HL-60/S4 treated with retinoic acid at 250 ng/mL for 4 days and 3 days (cell line): ENCODE results near the gene EYA2.

Experiments
- in situ Hi-C: fragments of 300-500 bp; cut with MboI; formaldehyde crosslinking; loops from 2 replicates; pipeline ENCODE4 v1.7.0; 2022; ENCODE audit warnings: low sequenced_read_pairs

EYA2 gene

DNA sequence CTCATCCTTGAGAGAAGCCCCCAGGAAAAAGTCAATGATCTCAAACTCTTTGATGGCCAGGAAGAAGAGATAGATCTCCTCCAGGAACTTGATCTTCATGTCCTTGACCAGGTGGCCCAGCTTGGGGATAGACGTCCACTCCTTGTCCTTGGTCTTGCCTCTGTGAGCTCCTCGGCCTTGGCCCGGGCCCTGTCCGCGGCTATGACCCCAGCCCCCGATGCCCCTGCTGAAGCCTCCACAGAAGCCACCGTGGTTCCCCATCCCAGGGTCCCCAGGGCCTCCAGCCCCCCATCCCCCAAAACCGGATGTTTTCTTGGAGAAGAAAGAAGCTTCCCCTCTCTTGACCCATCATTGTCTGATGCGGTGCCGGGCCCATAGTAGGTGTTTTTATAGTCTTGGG lies 266.8 kb downstream of the EYA2 start:
- in situ Hi-C loops: loop anchor here (25.0 kb wide), 1 partner anchor 399 kb away; no protein-coding TSS in a partner anchor

GRCh38 chr20:47164140-47164539 lies 269.5 kb downstream of the EYA2 start:
- in situ Hi-C loops: loop anchor here (25.0 kb wide), 1 partner anchor 402 kb away; no protein-coding TSS in a partner anchor

GRCh38 chr20:47165376-47165865 lies 270.8 kb downstream of the EYA2 start:
- in situ Hi-C loops: loop anchor here (25.0 kb wide), 1 partner anchor 403 kb away; no protein-coding TSS in a partner anchor

- in situ Hi-C loops: loop anchor here (25.0 kb wide), 1 partner anchor 406 kb away; no protein-coding TSS in a partner anchor
Observed at GRCh38 chr20:47167846-47168245, 273.2 kb downstream of the EYA2 start.

GRCh38 chr20:47172579-47172978 lies 277.9 kb downstream of the EYA2 start:
- in situ Hi-C loops: loop anchor here (25.0 kb wide), 1 partner anchor 410 kb away; no protein-coding TSS in a partner anchor

- in situ Hi-C loops: loop anchor here (25.0 kb wide), 1 partner anchor 411 kb away; no protein-coding TSS in a partner anchor
Observed at GRCh38 chr20:47173596-47174216, 279.1 kb downstream of the EYA2 start.

GRCh38 chr20:47174456-47175243 lies 280.0 kb downstream of the EYA2 start:
- in situ Hi-C loops: loop anchor here (25.0 kb wide), 2 partner anchors 412 to 1438 kb away; no protein-coding TSS in a partner anchor

DNA sequence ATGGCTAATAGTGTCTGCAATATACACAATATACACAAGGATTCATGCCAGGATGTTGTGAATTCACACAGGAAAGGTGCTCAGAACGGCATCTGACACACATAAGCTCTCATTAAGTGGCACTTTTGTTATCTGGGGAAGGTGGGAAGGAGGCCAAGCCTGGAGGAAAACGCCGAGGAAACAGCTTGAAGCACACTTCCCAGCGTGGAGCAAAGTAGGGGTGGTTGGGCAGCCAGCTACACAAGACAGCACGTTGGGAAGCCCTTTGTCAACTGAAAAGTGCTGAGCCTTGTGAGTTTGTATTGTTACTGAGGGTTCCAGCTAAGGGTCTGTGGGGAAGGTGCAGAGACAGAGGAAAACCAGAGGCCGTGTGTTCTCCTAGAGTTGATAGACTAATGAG lies 280.9 kb downstream of the EYA2 start:
- in situ Hi-C loops: loop anchor here (25.0 kb wide), 1 partner anchor 1437 kb away; no protein-coding TSS in a partner anchor

- in situ Hi-C loops: loop anchor here (25.0 kb wide), 1 partner anchor 1436 kb away; no protein-coding TSS in a partner anchor
Observed at GRCh38 chr20:47176217-47176616, 281.6 kb downstream of the EYA2 start.

DNA sequence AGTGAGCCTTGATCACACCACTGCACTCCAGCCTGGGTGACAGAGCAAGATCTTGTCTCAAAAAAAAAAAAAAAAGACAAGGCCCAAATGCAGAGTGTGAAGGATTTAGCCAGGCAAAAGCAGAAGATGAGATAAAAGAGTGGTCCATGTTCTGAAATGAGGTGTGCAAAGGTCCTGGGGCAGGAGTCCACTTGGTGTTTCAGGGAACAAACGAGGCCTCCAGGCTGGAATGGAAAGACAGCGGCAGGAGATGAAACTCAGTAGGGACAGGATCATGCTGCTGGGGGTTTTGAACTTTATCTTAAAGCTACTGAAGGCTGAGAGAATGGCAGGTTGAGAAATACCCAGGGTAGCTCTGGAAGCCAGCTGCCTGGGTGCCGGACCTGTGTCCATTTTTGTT lies 283.6 kb downstream of the EYA2 start:
- in situ Hi-C loops: loop anchor here (25.0 kb wide), 1 partner anchor 1434 kb away; no protein-coding TSS in a partner anchor

DNA sequence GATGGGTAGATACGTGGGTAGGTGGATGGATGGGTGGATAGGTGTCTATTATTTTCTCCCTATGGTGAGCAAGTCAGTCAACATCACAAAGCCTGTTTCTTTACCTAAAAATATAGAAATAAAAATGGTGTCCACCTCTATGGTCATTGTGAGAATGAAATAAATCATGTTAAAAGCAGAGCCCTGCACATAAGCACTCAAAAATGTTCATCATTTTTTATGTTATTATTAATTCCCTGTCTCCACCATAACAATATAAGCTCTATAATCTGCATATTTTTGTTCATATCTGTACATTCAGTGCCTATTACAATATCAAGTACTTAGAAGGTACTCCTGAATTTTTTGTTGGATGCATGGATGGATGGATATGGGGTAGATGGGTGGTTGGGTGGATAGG lies 284.2 kb downstream of the EYA2 start:
- in situ Hi-C loops: loop anchor here (25.0 kb wide), 1 partner anchor 1433 kb away; no protein-coding TSS in a partner anchor

GRCh38 chr20:47179267-47179666 lies 284.6 kb downstream of the EYA2 start:
- in situ Hi-C loops: loop anchor here (25.0 kb wide), 1 partner anchor 1433 kb away; no protein-coding TSS in a partner anchor

- in situ Hi-C loops: loop anchor here (25.0 kb wide), 1 partner anchor 1431 kb away; no protein-coding TSS in a partner anchor
Observed at GRCh38 chr20:47181056-47181862, 286.6 kb downstream of the EYA2 start.

- in situ Hi-C loops: loop anchor here (25.0 kb wide), 1 partner anchor 1429 kb away; no protein-coding TSS in a partner anchor
Observed at GRCh38 chr20:47183367-47183766, 288.7 kb downstream of the EYA2 start.

DNA sequence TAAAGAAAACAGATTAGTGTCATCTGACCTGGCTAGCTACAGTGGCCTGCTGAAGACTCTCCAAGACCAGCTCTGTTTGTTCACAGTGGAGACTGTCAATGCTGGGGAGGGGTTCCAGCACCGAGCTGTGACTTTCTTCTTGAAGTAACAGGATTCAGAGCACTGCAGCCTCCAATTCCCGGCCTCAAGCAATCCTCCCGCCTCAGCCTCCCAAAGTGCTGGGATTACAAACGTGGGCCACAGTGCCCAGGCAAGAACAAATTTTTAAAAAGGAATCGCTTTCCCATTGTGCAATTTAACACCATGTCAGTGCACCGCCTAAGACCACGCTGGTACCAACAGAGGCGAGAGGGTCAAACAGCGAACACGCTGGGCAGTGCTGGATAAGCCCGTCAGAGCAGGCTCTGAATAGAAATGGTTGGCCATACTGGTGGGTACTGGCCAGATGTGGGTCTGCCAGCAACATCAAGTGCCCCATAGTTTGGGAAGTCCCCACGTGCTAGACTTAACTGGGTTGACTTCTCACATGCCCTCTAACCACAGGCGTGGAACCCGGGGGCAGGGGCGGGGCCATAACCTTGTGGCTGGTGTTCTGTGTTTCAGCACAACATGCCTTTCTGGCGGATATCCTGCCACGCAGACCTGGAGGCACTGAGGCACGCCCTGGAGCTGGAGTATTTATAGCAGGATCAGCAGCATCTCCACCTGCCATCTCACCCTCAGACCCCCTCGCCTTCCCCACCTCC lies 293.0 kb downstream of the EYA2 start:
- in situ Hi-C loops: loop anchor here (25.0 kb wide), 1 partner anchor 1425 kb away; no protein-coding TSS in a partner anchor

DNA sequence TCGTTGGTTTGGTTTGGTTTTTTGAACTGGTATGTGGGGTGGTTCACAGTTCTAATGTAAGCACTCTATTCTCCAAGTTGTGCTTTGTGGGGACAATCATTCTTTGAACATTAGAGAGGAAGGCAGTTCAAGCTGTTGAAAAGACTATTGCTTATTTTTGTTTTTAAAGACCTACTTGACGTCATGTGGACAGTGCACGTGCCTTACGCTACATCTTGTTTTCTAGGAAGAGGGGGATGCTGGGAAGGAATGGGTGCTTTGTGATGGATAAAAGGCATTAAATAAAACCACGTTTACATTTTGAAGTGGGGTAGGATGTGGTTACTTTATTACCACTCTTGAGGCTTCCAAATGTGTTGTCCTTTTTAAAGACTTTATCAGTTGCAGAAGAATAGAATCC lies 293.9 kb downstream of the EYA2 start:
- in situ Hi-C loops: loop anchor here (25.0 kb wide), 1 partner anchor 1424 kb away; no protein-coding TSS in a partner anchor

- in situ Hi-C loops: loop anchor here (25.0 kb wide), 1 partner anchor 1423 kb away; no protein-coding TSS in a partner anchor
Observed at GRCh38 chr20:47189060-47189459, 294.4 kb downstream of the EYA2 start.

DNA sequence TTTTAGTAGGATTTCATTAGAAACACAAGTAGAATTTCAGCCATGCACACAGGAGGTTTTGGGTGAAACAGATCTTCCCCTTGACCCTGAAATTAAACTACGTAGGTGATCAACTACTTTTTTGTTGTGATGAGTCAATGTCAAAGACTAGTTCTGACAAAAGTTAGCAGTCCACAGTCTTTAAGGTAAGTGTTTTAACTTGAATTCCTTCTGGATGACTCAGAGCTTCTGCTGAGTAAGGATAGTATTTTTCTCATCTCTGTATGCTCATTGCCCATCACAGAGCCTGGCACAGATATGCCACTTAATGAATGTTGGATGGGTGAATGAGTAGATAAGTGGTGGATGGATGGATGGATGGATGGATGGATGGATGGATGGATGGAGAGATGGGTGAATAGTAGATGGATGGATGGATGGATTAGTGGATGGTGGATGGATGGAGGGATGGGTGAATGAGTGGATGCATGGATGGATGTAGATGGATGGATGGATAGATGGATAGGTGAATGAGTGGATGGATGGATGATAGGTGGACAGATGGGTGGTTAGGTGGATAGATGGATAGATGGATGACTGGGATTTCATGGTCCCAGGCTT lies 296.5 kb downstream of the EYA2 start:
- in situ Hi-C loops: loop anchor here (25.0 kb wide), 1 partner anchor 1421 kb away; no protein-coding TSS in a partner anchor

- in situ Hi-C loops: loop anchor here (25.0 kb wide), 1 partner anchor 1420 kb away; no protein-coding TSS in a partner anchor
Observed at GRCh38 chr20:47191956-47192355, 297.3 kb downstream of the EYA2 start.
